Inflammatory macrophage (primary cell): Measurements from ENCODE around the gene SLC27A5.
"Not testable (repeated sequence)": the region's sequence is repeated elsewhere in the genome, so short reads cannot be mapped to it uniquely, and the experiment has no call there.

Experiments used
- DNase-seq, 2 donors: peaks; one replicate each; pipeline ENCODE4 v3.0.0-alpha.2; 2020 to 2022

SLC27A5 gene

GRCh38 chr19:58484349-58484748 lies 27.4 kb downstream of the SLC27A5 start:
- not testable (repeated sequence) for DNase-seq

GRCh38 chr19:58483776-58484175 lies 28.0 kb downstream of the SLC27A5 start:
- DNase-seq: no peak

- DNase-seq: no peak
Measured at GRCh38 chr19:58482372-58482771, 29.4 kb downstream of the SLC27A5 start.

- DNase-seq: no peak
Measured at GRCh38 chr19:58480831-58481230, 31.0 kb downstream of the SLC27A5 start.

- DNase-seq: no peak
Measured at GRCh38 chr19:58480481-58480830, 31.3 kb downstream of the SLC27A5 start.

GRCh38 chr19:58479736-58480480 lies 31.9 kb downstream of the SLC27A5 start:
- DNase-seq: no peak

GRCh38 chr19:58479303-58479702 lies 32.5 kb downstream of the SLC27A5 start:
- no peak for DNase-seq

GRCh38 chr19:58477871-58478270 lies 33.9 kb downstream of the SLC27A5 start:
- DNase-seq: no peak

- no peak for DNase-seq
Measured at GRCh38 chr19:58477130-58477529, 34.7 kb downstream of the SLC27A5 start.

- no peak for DNase-seq
Measured at GRCh38 chr19:58476498-58477015, 35.2 kb downstream of the SLC27A5 start.

GRCh38 chr19:58475714-58476497 lies 35.9 kb downstream of the SLC27A5 start, which contains the start of gene ZNF446:
TSS of gene ZNF446 (plus strand) at chr19:58476352. CDS start at chr19:58477219, 867 bp downstream.
- DNase-seq: peak; percentile 96 to 97

GRCh38 chr19:58474997-58475713 lies 36.6 kb downstream of the SLC27A5 start:
- no peak for DNase-seq

- no peak for DNase-seq
Measured at GRCh38 chr19:58474291-58474996, 37.3 kb downstream of the SLC27A5 start.

- DNase-seq: no peak
Measured at GRCh38 chr19:58473775-58474174, 38.0 kb downstream of the SLC27A5 start.

GRCh38 chr19:58471736-58472135 lies 40.1 kb downstream of the SLC27A5 start:
- no peak for DNase-seq

- DNase-seq: not testable (repeated sequence)
Measured at GRCh38 chr19:58470837-58471543, 40.8 kb downstream of the SLC27A5 start.

- no peak for DNase-seq
Measured at GRCh38 chr19:58469241-58470013, 42.4 kb downstream of the SLC27A5 start.

GRCh38 chr19:58468216-58468839 lies 43.5 kb downstream of the SLC27A5 start:
- no peak for DNase-seq

- peak; percentile 98 to 99 for DNase-seq
Measured at GRCh38 chr19:58466760-58467589, 44.8 kb downstream of the SLC27A5 start, which contains the start of gene ZNF324. TSS of gene ZNF324 (plus strand) at chr19:58467080. CDS start at chr19:58469186, 2,106 bp downstream.
